ENCODE results near the gene KCTD5. TPM values are rescaled to one million over a fixed set of nuclear protein-coding genes. Genes with fewer than 3 reads are reported as not detected.
"Not testable (repeated sequence)": the region's sequence is repeated elsewhere in the genome, so short reads cannot be mapped to it uniquely, and the experiment has no call there.

Gene KCTD5
- total and polyA plus RNA-seq, 2 experiments from 2014 or later, result 19.7 to 31.8 TPM

DNA sequence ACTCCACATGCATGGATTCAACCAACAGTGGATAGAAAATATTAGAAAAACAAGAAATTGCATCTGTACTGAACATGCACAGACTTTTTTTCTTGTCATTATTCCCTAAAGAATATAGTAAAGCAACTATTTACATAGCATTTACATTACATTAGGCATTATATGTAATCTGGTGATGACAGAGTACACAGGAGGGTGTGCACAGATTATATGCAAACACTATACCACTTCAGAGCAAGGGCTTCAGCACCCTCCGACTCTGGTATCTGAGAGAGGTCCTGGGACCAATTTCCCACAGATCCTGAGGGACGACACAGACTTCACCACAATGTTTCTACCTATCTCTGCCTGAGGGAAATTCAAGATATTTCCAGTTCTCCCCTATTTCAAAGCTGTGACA, 25.3 kb upstream of the KCTD5 start (continued):
- TF ChIP-seq POLR2AphosphoS5 (IDR thresholded peaks at IDR 0.05; ENCODE audit: low read depth) (no peak), REST (IDR thresholded peaks at IDR 0.05; ENCODE audit: unreplicated experiment) (no peak), EZH2 (IDR thresholded peaks at IDR 0.05; ENCODE audit: low read depth, unreplicated experiment) (no peak), JUNB (IDR thresholded peaks at IDR 0.05; ENCODE audit: unreplicated experiment) (no peak), CTCF (conservative IDR thresholded peaks at IDR 0.05; ENCODE audit: low read depth in 2 of 2) (no peak)

DNA sequence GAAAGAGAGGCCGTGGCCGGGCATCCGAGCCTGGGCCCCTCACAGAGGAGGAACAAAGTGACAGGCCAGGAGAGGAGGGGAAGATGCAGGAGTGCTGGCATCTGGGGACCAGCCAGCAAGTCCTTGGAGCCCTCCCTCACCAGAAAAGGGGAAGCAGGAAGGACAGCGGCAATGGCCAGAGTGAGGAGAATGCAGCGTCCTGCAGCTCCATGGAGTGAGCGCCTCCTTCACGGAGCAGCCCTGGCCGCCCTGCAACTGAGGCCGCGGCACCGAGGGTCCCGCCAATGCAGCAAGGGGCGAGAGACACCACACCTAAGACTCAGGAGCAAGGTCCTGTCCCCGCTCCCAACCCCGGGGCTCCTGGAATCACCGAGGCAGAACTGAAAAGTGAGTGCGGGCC, 24.5 kb upstream of the KCTD5 start:
- not testable (repeated sequence) for H3K27me3 Mint-ChIP-seq (ENCODE audit: insufficient read depth, low read depth, poor library complexity); H3K27ac ChIP-seq (ENCODE audit: low read depth); DNase-seq (ENCODE audit: low spot score); H3K9me3 Mint-ChIP-seq; H3K36me3 ChIP-seq (ENCODE audit: insufficient read depth); H3K36me3 Mint-ChIP-seq (ENCODE audit: low read depth); H3K4me1 ChIP-seq (ENCODE audit: insufficient read depth); H3K4me2 ChIP-seq; H3K79me2 ChIP-seq (replicated peaks; ENCODE audit: insufficient read depth); H3K4me3 Mint-ChIP-seq; H3K27me3 ChIP-seq (ENCODE audit: insufficient read depth); H3K4me1 Mint-ChIP-seq; H3F3A ChIP-seq (replicated peaks; ENCODE audit: low read depth); H4K20me1 ChIP-seq (replicated peaks; ENCODE audit: insufficient read depth); H3K4me3 ChIP-seq; H3K27ac Mint-ChIP-seq; H2AFZ ChIP-seq; H3K9me2 ChIP-seq (ENCODE audit: insufficient read depth)
- ATAC-seq, result peak; percentile 60

- H3K4me1 ChIP-seq (ENCODE audit: insufficient read depth); H3F3A ChIP-seq (replicated peaks; ENCODE audit: low read depth); H4K20me1 ChIP-seq (replicated peaks; ENCODE audit: insufficient read depth); H3K27ac Mint-ChIP-seq; H3K27me3 Mint-ChIP-seq (ENCODE audit: insufficient read depth, low read depth, poor library complexity); DNase-seq (ENCODE audit: low spot score); ATAC-seq; H3K9me3 Mint-ChIP-seq; H3K9me2 ChIP-seq (ENCODE audit: insufficient read depth); H3K79me2 ChIP-seq (replicated peaks; ENCODE audit: insufficient read depth); H3K27me3 ChIP-seq (ENCODE audit: insufficient read depth); H3K27ac ChIP-seq (ENCODE audit: low read depth); H3K4me3 Mint-ChIP-seq; H3K4me1 Mint-ChIP-seq; H3K36me3 ChIP-seq (ENCODE audit: insufficient read depth); H3K4me2 ChIP-seq; H3K4me3 ChIP-seq; H3K36me3 Mint-ChIP-seq (ENCODE audit: low read depth); H2AFZ ChIP-seq: not testable (repeated sequence)
Observed at GRCh38 chr16:2659560-2659959, 22.8 kb upstream of the KCTD5 start.

GRCh38 chr16:2660014-2660662, 22.2 kb upstream of the KCTD5 start:
- H3K36me3 Mint-ChIP-seq (ENCODE audit: low read depth); H3K27ac Mint-ChIP-seq; H3K9me3 Mint-ChIP-seq; H3K27me3 Mint-ChIP-seq (ENCODE audit: insufficient read depth, low read depth, poor library complexity); H3K4me3 ChIP-seq; H3K9me2 ChIP-seq (ENCODE audit: insufficient read depth); H3F3A ChIP-seq (replicated peaks; ENCODE audit: low read depth); H3K79me2 ChIP-seq (replicated peaks; ENCODE audit: insufficient read depth); ATAC-seq; H4K20me1 ChIP-seq (replicated peaks; ENCODE audit: insufficient read depth); H3K27me3 ChIP-seq (ENCODE audit: insufficient read depth); H3K27ac ChIP-seq (ENCODE audit: low read depth); DNase-seq (ENCODE audit: low spot score); H2AFZ ChIP-seq; H3K4me3 Mint-ChIP-seq; H3K4me1 ChIP-seq (ENCODE audit: insufficient read depth); H3K36me3 ChIP-seq (ENCODE audit: insufficient read depth); H3K4me1 Mint-ChIP-seq; H3K4me2 ChIP-seq: not testable (repeated sequence)

Data from GM23338 (cell line).